ENCODE measurements around the gene VPS37C. TPM values are rescaled to one million over a fixed set of nuclear protein-coding genes. Genes with fewer than 3 reads are reported as not detected.

Gene VPS37C
- polyA plus RNA-seq, 1 donor = 16.9 TPM

GRCh38 chr11:61133145-61133544 lies 28.1 kb downstream of the VPS37C start:
- DNase-seq (ENCODE audit: low read depth) = no peak

DNA sequence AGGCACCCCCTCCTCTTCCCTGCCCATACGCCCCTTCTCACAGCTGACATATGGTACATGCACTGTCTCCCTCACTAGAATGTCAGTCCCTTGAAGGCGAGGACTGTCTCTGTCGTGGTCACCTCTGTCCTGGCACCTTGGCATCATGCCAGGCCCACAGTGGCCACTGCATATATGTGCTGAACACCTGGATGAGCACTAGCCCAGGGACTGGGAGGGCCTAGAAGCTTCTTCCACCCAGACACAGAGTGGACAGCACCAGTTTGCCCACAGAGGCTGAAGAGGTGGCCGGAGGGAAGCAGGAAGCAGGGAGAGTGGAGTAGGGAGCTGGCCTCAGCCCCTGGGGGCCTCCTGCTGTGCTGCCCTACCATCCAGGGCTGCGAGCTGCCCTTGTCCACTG lies 28.6 kb downstream of the VPS37C start:
- no peak for DNase-seq (ENCODE audit: low read depth)

DNA sequence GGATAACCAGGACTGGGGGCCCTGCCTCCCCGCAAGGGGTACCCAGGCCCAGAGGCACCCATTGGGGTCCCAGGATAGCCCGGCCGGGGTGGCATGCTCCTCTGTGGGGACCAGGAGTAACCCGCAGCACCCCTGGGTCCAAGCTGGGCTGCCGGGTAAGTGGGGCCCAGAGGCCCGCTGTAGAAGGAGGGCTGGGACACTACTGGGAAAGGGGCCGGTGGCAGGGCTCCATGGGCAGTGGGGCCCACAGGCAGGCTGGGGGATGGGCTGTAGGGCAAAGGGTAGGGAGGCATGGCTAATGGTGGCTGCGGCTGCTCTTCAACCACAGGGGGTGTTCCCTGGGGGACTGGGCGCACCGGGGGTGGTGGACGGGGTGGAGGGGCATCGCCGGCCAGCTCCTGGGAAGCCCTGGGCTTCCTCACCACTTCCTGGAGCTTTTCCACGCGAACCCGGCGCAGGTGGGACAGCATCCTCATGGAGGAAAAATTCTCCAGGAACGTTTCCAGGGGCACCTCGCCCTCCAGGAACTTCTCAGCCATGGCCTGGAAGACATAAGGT lies 29.1 kb downstream of the VPS37C start:
- DNase-seq (ENCODE audit: low read depth) = no peak

DNA sequence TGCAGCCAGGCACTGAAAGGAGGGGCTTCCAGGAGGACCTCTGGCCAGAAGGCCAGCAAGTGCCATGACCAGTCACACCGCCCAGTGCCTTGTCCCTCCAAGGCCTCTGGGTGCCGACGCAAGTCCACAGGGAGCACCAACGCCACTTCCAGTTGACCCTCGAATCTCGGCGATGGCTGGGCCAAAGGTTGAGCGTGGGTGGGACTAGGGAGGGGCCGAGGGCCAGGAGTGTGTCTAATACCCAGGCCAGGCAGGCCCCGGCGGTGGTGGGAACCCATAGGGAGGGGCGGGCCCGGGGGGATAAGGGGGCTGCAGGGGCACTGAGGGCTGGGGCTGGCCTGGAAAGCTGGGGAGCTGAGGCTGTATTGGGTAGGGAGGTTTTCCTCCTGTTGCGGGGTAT lies 29.6 kb downstream of the VPS37C start:
- DNase-seq (ENCODE audit: low read depth) = no peak

DNA sequence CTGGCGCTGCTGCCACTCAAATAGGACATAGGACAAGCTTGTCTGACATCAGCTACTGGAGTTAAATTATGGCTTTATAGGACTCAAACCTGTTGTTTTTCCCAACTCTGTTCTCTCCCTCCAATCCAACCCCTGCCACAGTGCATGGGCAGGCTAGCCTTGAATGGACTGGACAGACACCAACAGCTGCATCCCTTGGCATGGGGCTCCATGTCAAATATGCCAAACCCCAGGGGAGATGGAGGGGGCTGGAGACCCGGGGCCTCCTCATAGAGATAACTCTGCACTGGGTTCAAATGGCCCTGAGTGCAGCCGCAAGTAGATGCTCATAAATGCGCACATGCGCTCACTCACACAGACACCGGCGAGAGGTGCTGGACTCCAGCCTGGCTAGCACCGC lies 30.0 kb downstream of the VPS37C start:
- no peak for DNase-seq (ENCODE audit: low read depth)

DNA sequence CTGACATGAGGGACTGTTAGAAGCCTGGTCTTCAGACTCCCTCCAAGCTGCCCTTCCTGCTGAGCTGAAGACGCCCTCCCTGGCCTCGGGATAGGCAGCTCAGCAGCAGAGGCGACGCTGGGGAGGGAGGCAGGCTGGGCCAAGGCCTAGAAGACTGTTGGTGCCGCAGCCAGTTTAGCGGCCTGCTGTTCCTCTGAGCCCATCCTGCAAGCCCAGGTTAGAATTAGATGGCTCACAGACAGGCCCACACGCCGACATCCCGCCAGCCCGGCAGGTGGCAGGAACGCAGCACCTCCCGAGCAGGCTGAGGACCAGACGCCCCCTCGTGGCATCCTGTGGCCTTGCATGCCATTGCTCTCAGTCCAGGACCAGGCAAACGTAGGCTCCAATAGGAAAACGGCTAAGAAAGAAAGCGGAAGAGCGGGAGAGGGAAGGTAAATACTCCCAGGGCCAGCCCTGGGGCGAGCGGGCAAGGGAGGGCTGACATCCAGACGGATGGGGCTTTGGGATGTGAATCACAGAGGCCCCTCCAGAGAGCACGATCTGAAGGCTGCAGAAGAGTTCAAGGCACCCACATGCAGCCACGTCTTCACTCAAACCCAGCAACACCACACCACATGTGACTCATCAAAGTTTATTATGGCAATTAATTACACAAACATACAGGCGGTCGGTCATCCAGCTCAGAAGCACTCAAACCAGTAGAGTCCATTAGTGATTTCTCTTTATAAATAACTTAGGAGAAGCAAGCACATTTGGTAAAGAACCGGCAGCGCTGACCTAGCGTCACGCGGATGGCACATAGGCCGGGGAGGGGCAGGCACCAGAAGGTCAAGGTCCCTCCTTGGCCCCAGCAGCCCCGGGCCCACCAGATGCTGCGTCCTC lies 31.3 kb downstream of the VPS37C start:
- DNase-seq (ENCODE audit: low read depth) = peak; percentile 47

DNA sequence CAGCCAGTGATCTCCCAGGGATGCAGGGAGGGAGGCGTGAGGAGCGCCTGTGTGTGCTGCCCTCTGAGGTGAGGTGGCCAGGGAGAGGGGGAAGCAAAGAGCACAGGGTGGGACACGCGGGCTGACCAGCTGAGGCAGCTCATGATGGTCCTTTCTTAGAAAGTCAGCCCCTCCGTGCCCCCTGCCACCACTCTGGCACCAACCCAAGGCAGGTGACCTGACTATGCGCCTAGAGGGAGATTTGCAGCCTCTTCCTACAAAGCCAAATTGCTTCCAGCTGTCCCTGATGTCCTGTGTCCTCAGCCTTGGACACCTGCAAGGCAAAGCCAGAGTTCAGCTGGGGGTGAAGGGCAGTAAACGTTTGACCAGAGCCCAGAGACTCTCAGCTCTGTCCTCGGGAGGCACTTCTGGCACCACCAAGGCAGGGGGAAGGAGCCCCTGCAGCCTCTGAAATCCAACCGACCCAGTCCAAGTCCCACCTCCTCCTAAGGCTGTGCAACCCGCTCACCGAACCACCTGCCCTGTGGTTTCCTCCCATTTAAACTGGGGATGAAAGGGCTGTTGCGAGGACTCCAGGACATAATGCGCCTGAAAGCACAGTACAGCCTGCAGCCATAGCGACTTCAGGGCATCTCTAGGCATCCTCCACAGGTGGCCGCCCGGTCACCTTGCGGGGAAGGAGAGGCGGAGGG lies 32.1 kb downstream of the VPS37C start:
- no peak for DNase-seq (ENCODE audit: low read depth)

- DNase-seq (ENCODE audit: low read depth) = no peak
Measured at GRCh38 chr11:61127991-61128390, 33.2 kb downstream of the VPS37C start.

- DNase-seq (ENCODE audit: low read depth) = no peak
Measured at GRCh38 chr11:61126256-61126655, 35.0 kb downstream of the VPS37C start.

DNA sequence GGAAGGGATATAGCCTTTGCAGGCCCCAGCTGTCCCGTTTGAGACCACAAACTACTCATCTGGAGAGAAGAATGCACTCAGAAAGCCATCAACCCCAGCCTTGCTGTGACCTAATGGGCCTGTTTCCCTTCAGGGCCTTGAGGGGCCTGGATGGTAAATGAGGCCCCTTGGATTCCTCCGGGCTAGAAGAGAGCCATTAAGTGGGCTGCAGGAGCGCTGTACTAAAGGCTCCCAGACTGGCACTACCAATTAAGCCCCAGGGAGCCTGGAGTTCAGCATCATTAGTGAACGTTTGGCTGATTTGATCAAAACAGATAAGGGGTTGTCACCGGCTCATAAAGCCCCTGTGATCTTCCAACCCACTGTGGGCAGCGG lies 35.9 kb downstream of the VPS37C start:
- no peak for DNase-seq (ENCODE audit: low read depth)

- DNase-seq (ENCODE audit: low read depth) = no peak
Measured at GRCh38 chr11:61124574-61125309, 36.5 kb downstream of the VPS37C start.

DNA sequence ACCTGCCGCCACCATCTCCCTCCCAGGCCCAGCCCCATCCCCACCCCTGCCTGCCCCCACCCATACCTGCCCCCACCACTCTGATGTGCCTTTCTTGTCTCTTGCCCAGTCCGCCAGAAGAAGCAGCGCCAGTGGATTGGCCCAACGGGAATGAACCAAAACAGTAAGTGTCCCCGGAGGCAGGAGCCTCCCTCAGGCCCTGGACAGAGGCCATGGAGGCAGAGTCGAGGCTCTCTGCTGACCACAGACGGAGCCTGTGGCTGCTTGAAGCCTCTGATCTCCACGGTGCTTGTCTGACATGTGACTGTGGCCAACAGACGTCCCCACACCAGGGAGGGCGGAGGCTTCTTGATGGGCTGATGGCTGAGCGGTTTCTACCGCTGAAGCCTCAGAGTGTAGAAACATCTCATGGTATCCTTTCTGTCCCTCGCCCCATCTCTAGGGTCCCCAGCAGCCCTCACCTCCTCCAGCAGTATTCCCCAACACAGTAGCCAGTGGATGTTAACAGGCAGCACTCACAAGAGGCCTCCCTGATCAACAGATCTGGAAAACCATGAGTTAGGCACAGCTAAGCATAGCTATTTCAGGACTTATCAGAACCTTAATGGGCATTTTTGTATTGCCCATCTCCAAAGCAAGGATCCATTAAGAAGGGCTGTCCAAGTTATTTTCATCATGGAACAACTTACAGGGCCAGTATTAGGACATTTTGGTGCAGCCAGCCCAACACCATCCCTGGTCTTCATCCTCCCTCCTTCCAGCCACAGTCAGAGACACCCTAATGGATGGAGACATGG lies 37.3 kb downstream of the VPS37C start:
- DNase-seq (ENCODE audit: low read depth) = no peak

- DNase-seq (ENCODE audit: low read depth) = no peak
Measured at GRCh38 chr11:61122761-61123160, 38.5 kb downstream of the VPS37C start.

DNA sequence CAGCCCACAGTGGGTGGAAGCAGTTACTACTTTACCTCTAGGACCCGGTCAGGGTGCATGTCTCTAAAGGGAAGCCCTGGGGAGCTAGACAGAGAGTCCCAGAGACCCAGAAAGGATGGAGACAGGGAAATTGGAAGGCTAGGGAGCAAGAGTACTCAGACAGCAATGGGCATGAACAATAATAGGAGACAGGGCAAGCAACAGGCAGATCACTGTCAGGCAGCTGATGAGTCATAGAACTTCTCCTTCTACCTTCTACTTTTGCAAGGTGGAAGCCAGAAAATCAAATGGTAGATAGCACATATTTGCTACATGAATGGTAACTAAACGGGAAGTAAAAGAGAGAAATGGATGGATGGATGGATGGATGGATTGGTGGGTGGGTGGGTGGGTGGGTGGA lies 39.3 kb downstream of the VPS37C start:
- no peak for DNase-seq (ENCODE audit: low read depth)

- DNase-seq (ENCODE audit: low read depth) = no peak
Measured at GRCh38 chr11:61121192-61121831, 39.9 kb downstream of the VPS37C start.

DNA sequence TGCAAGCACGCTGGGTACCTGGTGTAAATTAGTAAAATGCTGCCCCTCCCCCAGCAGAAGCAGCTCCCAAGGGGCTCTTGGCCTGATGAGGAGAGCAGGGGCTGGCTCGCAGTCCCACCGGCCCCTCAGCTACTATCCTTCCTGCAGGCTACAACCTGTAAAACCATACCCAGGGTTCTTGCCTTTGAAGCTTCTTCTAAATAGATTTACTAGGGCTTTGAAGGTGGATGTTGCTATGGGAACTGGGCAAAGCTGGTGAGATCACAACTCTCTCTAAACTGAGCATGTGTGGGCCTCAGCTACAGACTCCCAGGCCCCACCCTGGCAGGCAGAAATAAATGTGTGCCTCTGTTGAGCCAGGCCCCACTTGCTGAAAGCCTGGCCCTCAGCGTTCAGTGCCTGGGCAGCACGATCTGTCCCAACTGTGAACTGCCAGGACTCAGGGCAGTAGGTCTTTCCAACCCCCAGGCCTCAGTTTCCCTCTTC lies 40.5 kb downstream of the VPS37C start:
- DNase-seq (ENCODE audit: low read depth) = no peak

- DNase-seq (ENCODE audit: low read depth) = no peak
Measured at GRCh38 chr11:61120099-61120705, 41.0 kb downstream of the VPS37C start.

DNA sequence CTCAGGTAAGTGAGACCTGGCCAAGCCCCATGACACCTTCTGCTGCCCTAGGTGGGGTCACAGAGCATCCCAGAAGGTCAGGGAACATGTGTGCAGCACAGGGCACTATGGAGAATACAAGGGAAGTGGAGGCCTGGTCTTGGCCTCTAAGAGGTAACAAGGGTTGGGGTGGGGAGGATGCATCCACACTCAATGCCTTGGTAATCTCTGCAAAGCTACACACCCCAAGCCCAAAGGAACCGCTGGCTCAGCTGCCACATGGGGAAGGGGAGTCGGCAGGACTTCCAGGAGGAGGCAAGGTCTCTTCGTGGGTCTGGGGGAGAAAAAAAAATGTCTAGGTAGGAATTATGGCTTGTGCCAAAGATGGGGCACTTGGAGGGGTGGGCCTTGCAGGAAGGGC lies 41.7 kb downstream of the VPS37C start:
- DNase-seq (ENCODE audit: low read depth) = no peak

GRCh38 chr11:61119055-61119454 lies 42.2 kb downstream of the VPS37C start:
- no peak for DNase-seq (ENCODE audit: low read depth)

DNA sequence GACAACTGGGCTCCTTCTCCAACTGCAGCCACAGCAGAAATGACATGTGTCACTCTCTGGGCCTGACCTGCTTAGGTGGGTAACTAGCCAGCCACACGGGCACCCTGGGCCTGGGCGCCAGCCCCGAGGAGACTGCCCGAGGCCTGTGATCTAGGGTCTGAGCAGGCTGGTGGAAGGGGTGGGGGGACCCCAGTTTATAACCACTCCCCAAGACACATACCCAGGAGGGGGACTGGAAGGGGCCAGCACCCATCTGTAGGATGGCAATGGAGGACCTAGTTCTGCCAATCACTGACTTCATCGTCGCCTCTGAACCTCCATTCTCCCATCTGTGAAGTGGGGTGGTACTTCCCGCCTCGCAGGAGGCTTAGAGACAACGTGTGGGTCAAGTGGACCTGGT lies 42.8 kb downstream of the VPS37C start:
- DNase-seq (ENCODE audit: low read depth) = no peak
